HepG2 (cell line): ENCODE measurements around the gene GDI1.

Experiments used
- CTCF ChIP-seq: sonication (generic); formaldehyde crosslinking; IDR thresholded peaks from 2 replicates; pipeline ENCODE4 v1.5.0; 2020; ENCODE audit warnings: mild to moderate bottlenecking, missing genetic modification reagents, moderate library complexity
- FOSL1 ChIP-seq: sonication (generic); formaldehyde crosslinking; IDR thresholded peaks from 2 replicates; pipeline ENCODE4 v1.9.0; 2021; ENCODE audit warnings: missing genetic modification reagents, borderline replicate concordance
- NPAS2 ChIP-seq: sonication (generic); formaldehyde crosslinking; IDR thresholded peaks from 2 replicates; pipeline ENCODE4 v1.8.0; 2022; ENCODE audit warnings: mild to moderate bottlenecking, missing genetic modification reagents, borderline replicate concordance
- SETDB1 ChIP-seq: sonication (generic); formaldehyde crosslinking; IDR thresholded peaks from 2 replicates; pipeline ENCODE4 v1.5.1; 2020; ENCODE audit warnings: missing genetic modification reagents, mild to moderate bottlenecking, borderline replicate concordance
- TAF1 ChIP-seq: sonication (generic); formaldehyde crosslinking; IDR thresholded peaks from 2 replicates; pipeline ENCODE4 v1.4.0; 2020; ENCODE audit warnings: missing genetic modification reagents
- TBP ChIP-seq: sonication (generic); formaldehyde crosslinking; IDR thresholded peaks from 2 replicates; pipeline ENCODE4 v1.5.0; 2020; ENCODE audit warnings: missing genetic modification reagents
- ZC3H13 ChIP-seq: sonication (generic); formaldehyde crosslinking; IDR thresholded peaks from 2 replicates; pipeline ENCODE4 v1.8.1; 2023; ENCODE audit warnings: mild to moderate bottlenecking, missing genetic modification reagents, moderate library complexity
- ZFP1 ChIP-seq: IDR thresholded peaks from 2 replicates; pipeline ENCODE4 v1.6.1; 2016
- ZNF124 ChIP-seq: sonication (generic); formaldehyde crosslinking; IDR thresholded peaks from 2 replicates; pipeline ENCODE4 v1.4.0; 2020; ENCODE audit warnings: missing genetic modification reagents
- ZNF142 ChIP-seq: sonication (generic); formaldehyde crosslinking; IDR thresholded peaks from 2 replicates; pipeline ENCODE4 v1.4.0; 2020; ENCODE audit warnings: missing genetic modification reagents
- ZNF235 ChIP-seq: sonication (generic); formaldehyde crosslinking; IDR thresholded peaks from 2 replicates; pipeline ENCODE4 v1.8.1; 2023; ENCODE audit warnings: mild to moderate bottlenecking, missing genetic modification reagents, borderline replicate concordance
- ZNF276 ChIP-seq: sonication (generic); formaldehyde crosslinking; IDR thresholded peaks from 2 replicates; pipeline ENCODE4 v1.4.0; 2020; ENCODE audit warnings: mild to moderate bottlenecking, low read depth, missing genetic modification reagents
- ZNF780A ChIP-seq: sonication (generic); formaldehyde crosslinking; IDR thresholded peaks from 2 replicates; pipeline ENCODE4 v1.8.0; 2022; ENCODE audit warnings: mild to moderate bottlenecking, missing genetic modification reagents, moderate library complexity
- ZXDC ChIP-seq: sonication (generic); formaldehyde crosslinking; IDR thresholded peaks from 2 replicates; pipeline ENCODE4 v1.5.0; 2020; ENCODE audit warnings: mild to moderate bottlenecking, missing genetic modification reagents

GRCh38 chrX:154430916-154431315 is 6.0 kb upstream of the GDI1 start:
- TF ChIP-seq ZC3H13 (CRISPR knock-in tag): no peak
- no peak for TF ChIP-seq FOSL1 (CRISPR knock-in tag)
- no peak for TF ChIP-seq ZXDC (CRISPR knock-in tag)
- TF ChIP-seq CTCF (CRISPR knock-in tag): no peak
- TF ChIP-seq TAF1 (CRISPR knock-in tag): no peak
- no peak for TF ChIP-seq ZNF142 (CRISPR knock-in tag)
- TF ChIP-seq NPAS2 (CRISPR knock-in tag): no peak
- no peak for TF ChIP-seq ZNF780A
- no peak for TF ChIP-seq SETDB1 (CRISPR knock-in tag)
- no peak for TF ChIP-seq ZNF124
- TF ChIP-seq ZNF235 (CRISPR knock-in tag): no peak
- TF ChIP-seq TBP (CRISPR knock-in tag): no peak
- no peak for TF ChIP-seq ZNF276
- TF ChIP-seq ZFP1 (CRISPR knock-in tag): no peak
